ENCODE measurements around the gene SZRD1.

DNA sequence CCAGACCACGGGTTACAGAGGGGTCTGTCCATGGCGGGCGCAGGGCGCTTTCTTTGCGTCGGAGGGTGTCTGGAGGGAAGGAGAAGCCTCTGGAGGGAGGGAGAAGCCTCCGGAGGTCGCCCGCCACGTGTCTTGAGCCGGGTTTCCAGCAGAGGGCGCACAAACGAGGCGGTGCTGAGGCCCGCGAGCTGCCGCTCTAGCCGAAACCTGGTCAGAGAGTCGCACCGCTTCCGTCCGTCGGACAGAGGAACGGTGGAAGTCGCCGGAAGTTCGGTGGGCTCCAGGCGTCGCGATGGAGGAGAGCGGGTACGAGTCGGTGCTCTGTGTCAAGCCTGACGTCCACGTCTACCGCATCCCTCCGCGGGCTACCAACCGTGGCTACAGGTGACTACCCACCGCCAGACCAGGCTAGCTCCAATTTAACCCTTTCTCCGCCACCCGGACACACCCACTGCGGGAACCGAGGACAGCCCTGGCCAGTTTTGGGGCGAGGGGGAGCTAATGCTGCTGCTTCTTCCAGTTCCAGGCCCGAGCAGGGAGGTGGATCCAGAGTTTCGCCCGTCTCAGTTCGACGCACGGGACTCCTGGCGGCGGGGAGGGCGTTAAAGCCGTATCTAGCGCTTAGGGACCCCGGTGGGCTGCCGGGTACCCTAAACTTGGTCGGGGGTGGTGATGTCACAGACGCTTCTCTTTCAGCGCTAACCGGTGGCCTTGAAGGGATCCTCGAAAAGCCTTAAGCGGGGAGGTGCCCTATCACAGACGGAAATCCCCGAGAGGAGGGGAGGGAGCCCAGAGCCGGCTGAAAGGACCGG lies 73.6 kb downstream of the SZRD1 start, which contains the start of gene NECAP2:
- TF ChIP-seq, protein P1, sequence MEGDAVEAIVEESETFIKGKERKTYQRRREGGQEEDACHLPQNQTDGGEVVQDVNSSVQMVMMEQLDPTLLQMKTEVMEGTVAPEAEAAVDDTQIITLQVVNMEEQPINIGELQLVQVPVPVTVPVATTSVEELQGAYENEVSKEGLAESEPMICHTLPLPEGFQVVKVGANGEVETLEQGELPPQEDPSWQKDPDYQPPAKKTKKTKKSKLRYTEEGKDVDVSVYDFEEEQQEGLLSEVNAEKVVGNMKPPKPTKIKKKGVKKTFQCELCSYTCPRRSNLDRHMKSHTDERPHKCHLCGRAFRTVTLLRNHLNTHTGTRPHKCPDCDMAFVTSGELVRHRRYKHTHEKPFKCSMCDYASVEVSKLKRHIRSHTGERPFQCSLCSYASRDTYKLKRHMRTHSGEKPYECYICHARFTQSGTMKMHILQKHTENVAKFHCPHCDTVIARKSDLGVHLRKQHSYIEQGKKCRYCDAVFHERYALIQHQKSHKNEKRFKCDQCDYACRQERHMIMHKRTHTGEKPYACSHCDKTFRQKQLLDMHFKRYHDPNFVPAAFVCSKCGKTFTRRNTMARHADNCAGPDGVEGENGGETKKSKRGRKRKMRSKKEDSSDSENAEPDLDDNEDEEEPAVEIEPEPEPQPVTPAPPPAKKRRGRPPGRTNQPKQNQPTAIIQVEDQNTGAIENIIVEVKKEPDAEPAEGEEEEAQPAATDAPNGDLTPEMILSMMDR (conservative IDR thresholded peaks at IDR 0.05; ENCODE audit: low read depth, low read length), result peak; percentile 82
- TF ChIP-seq EZH2phosphoT487 (IDR thresholded peaks at IDR 0.05; ENCODE audit: borderline replicate concordance, low read length), result no peak
